Ovary (tissue), 9 donors: Measurements from ENCODE around the gene LTN1. TPM values are rescaled to one million over a fixed set of nuclear protein-coding genes. Genes with fewer than 3 reads are reported as not detected.
"Not testable (repeated sequence)": the region's sequence is repeated elsewhere in the genome, so short reads cannot be mapped to it uniquely, and the experiment has no call there.

ENCODE experiments used
- DNase-seq, 5 donors: peaks; one replicate each; pipeline ENCODE4 v3.0.0-alpha.2; 2019 to 2020
- H3K27ac ChIP-seq, 2 donors: fragments of 200-600 bp; one replicate each; pipeline versions ENCODE4 v1.5.1 to v1.8.0; 2019 to 2022
- H3K27me3 ChIP-seq: fragments of 200-600 bp; one replicate; pipeline ENCODE4 v1.8.0; 2022
- H3K36me3 ChIP-seq: fragments of 200-600 bp; sonication (generic); one replicate; pipeline ENCODE4 v1.5.1; 2019
- H3K4me1 ChIP-seq: one replicate; pipeline ENCODE4 v1.8.1; 2013; ENCODE audit warnings: mild to moderate bottlenecking, moderate library complexity; ENCODE audit not compliant: insufficient read depth
- H3K4me3 ChIP-seq: fragments of 200-600 bp; sonication (generic); one replicate; pipeline ENCODE4 v1.5.1; 2017
- H3K9me3 ChIP-seq, 2 donors: fragments of 200-600 bp in 1 of 2; sonication (generic) in 1 of 2; one replicate each; pipeline versions ENCODE4 v1.5.1 to v1.8.1; 2013 to 2019; ENCODE audit warnings: mild to moderate bottlenecking in 1 of 2, moderate library complexity in 1 of 2
- EP300 ChIP-seq: sonication (generic); formaldehyde crosslinking; IDR thresholded peaks from one replicate; pipeline ENCODE4 v1.6.1; 2017; ENCODE audit warnings: antibody characterized with exemption
- POLR2A ChIP-seq: fragments of 450-650 bp; IDR thresholded peaks from one replicate; pipeline ENCODE4 v1.6.1; 2017; ENCODE audit warnings: antibody characterized with exemption, mild to moderate bottlenecking, moderate library complexity
- WGBS, 3 donors: extraction: QIAGEN DNeasy Blood & Tissue Kit in 1 of 3; methylation state at CpG; one replicate each; pipeline versions ENCODE4 v1.1.5 to v1.1.7; 2013 to 2017; 5-methylcytosine and 5-hydroxymethylcytosine counted together
- intact Hi-C, 4 donors: fragments of 100-400 bp; cut with DNase I; formaldehyde crosslinking; loops; one replicate each; pipeline versions ENCODE4 v1.11.0 to v1.15.1; 2022 to 2023
- polyA plus RNA-seq, 2 donors: library from polyadenylated mRNA; stranded (reverse); fragments of 200-250 nt in 1 of 2; fragments of 350-450 nt in 1 of 2; fragmentation: Illumina TruSeq in 1 of 2; extraction: RNeasy Lipid Tissue Mini Kit (QIAGEN cat#74804) in 1 of 2; gene quantifications; one replicate each; pipeline ENCODE4 v1.2.3, GENCODE V29; 2013 to 2014
- total RNA-seq, 7 donors: library from RNA; depleted of rRNA in 2 of 7; stranded (reverse); fragments of >200 nt in 2 of 7; fragmentation: NEBNext Ultra II Directional in 3 of 7; extraction: Animal tissue kit (Norgen Biotek cat#: 25700) in 3 of 7; gene quantifications; one replicate each; pipeline versions ENCODE4 v1.1.0 to v1.2.4, GENCODE V29; 2016 to 2023
- TF ChIP-seq, protein P1 (sequence below), 3 donors: fragments of 450-650 bp in 2 of 3; fragments of 200-600 bp in 1 of 3; IDR thresholded peaks; one replicate each; pipeline versions ENCODE4 v1.5.1 to v1.8.0; 2016 to 2022; ENCODE audit warnings: antibody characterized with exemption in 3 of 3, mild to moderate bottlenecking in 1 of 3
- donor health status: DM: no; HTN: no; CAD: no; lungs with moderate emphysema.
- donor health status: DM: no; HTN: no; CAD: no.
- donor health status: Bipolar disorder and iron deficiency.
- donor health status: DM: yes; HTN: yes; CAD: no.
- donor health status: DM: no; HTN: no; CAD: no.
- donor health status: DM: yes; HTN: yes; CAD: no.

Gene LTN1
- total and polyA plus RNA-seq, 9 donors, result 6.3 to 24.5 (median 18.2) TPM

DNA sequence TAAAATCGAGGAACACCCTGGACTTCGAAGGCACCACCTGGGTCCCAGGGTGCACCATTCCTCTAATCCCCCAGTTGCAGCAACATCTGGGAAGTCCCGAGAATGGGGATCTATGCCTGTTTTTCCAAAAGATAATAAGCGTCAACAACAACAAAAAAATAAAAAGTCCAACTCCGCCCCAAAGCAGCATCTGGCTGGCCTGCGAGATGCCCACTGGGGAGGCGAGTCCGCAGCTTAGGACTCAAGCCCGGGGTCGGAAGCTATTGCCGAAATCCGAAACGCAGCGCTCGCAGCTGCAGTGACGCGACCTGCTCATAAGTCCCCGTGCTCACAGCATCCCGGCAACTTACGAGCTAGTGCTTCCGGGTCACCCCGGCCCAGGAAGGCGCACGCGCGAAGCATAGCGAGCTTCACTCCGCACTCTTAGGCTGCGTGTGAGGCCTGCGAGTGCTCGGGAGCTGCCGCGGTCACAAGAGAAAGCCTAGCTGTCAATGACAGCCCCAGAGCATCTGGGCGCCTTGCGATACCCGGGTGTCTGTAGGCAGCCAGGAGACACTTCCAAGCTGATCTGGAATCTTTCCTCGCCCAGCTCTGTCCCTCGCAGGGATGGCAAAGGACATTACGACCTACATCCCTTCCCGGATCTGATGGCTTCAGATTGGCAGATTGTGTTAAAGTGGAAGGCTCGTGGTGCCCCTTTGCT is 9.9 kb upstream of the LTN1 start:
- 0 to 1% (median 0%) methylated on average over 32 to 41 of the region's 41 CpGs for WGBS, 3 donors

GRCh38 chr21:28993293-28993629 is 584 bp upstream of the LTN1 start:
- H3K27ac ChIP-seq, result peak overlapping the region in 1 of 2 donors; percentile 68

More for the DNA sequence above, 9.9 kb upstream of the LTN1 start:
- Histone ChIP-seq H3K27me3 (no peaks in the 10 kb centered on the region), H3K4me3 (peak overlapping the region; percentile 74), H3K36me3 (no peaks in the 10 kb centered on the region), H3K27ac (peak overlapping the region; percentile 61 to 89), H3K9me3 (no peaks in the 10 kb centered on the region), H3K4me1 (no peaks in the 10 kb centered on the region)
- DNase-seq, result peak; percentile 94 to 98 (median 95)
- TF ChIP-seq EP300, result no peak
- peak; percentile 98 for TF ChIP-seq POLR2A
- TF ChIP-seq, protein P1, sequence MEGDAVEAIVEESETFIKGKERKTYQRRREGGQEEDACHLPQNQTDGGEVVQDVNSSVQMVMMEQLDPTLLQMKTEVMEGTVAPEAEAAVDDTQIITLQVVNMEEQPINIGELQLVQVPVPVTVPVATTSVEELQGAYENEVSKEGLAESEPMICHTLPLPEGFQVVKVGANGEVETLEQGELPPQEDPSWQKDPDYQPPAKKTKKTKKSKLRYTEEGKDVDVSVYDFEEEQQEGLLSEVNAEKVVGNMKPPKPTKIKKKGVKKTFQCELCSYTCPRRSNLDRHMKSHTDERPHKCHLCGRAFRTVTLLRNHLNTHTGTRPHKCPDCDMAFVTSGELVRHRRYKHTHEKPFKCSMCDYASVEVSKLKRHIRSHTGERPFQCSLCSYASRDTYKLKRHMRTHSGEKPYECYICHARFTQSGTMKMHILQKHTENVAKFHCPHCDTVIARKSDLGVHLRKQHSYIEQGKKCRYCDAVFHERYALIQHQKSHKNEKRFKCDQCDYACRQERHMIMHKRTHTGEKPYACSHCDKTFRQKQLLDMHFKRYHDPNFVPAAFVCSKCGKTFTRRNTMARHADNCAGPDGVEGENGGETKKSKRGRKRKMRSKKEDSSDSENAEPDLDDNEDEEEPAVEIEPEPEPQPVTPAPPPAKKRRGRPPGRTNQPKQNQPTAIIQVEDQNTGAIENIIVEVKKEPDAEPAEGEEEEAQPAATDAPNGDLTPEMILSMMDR (IDR thresholded peaks at IDR 0.05), result no peak
- intact Hi-C loops, result loop anchor here in 1 of 4 donors (2.0 kb wide), 1 partner anchor 22 kb away; the partner anchor contains the start of gene USP16

DNA sequence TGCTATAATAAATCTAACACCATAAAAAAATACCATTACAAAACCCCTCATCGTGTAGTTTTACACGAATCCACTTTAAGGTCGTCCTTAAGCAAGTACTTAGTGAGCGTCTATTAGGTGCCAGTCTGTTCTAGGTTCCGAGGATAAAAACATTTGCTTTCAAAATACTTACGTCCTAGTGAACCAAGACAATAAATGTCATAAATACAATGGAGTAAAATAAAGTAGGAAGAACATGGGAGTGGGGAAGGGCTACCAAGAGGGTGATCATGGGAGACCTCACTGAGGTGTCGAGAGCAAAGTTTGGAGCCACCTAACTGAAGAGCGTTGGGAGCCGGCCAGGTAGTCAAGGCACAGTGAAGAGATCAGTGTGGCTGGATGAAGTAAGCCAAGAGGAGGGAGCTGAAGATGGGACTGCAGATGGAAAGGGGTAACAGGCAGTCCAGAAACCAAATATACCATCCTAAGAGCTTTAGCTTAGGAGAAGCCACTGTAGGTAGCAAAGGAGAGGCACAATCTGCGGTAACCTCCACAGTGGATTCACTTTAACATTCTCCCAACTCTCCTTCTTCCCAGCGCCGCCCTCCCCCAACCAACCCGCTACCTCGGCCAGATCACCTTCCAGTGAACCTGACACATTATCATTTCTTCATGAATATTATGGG is 684 bp downstream of the LTN1 start:
- DNase-seq, result peak in 1 of 5 donors; percentile 30
- WGBS, 3 donors, result 3 to 9% (median 4%) methylated on average over 14 of the region's 14 CpGs
- Histone ChIP-seq H3K27me3 (no peaks in the 10 kb centered on the region), H3K36me3 (no peaks in the 10 kb centered on the region), H3K4me3 (peak overlapping the region; percentile 65), H3K4me1 (peaks cover 3% of the 10 kb centered on the region), H3K9me3 (no peaks in the 10 kb centered on the region), H3K27ac (peak overlapping the region; percentile 48 to 75)
- TF ChIP-seq POLR2A (no peak), EP300 (no peak)
- TF ChIP-seq, protein P1 (IDR thresholded peaks at IDR 0.05), result no peak
- intact Hi-C loops, result no loop called here

More at GRCh38 chr21:28993293-28993629, 584 bp upstream of the LTN1 start:
- Histone ChIP-seq H3K27me3 (no peaks in the 10 kb centered on the region), H3K4me1 (peaks cover 3% of the 10 kb centered on the region), H3K4me3 (peak overlapping the region; percentile 65), H3K36me3 (no peaks in the 10 kb centered on the region), H3K9me3 (no peaks in the 10 kb centered on the region)
- WGBS, 3 donors, result 29 to 38% (median 37%) methylated on average over 4 of the region's 4 CpGs
- DNase-seq, result no peak
- TF ChIP-seq, protein P1 (IDR thresholded peaks at IDR 0.05), result no peak
- TF ChIP-seq EP300 (no peak), POLR2A (no peak)
- intact Hi-C loops, result no loop called here

DNA sequence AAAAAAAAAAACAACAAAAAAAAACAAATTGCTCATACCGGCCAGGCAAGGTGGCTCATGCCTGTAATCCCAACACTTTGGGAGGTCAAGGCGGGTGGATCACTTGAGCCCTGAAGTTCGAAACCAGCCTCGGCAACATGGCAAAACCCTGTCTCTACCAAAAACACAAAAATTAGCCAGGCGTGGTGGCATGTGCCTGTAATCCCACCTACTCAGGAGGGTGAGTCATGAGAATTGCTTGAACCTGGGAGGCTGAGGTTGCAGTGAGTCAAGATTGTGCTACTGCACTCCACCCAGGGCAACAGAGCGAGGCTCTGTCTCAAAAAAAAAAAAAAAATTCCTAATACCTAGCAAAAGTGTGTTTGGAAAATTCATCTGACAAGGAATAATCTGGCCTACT is 4.5 kb downstream of the LTN1 start:
- H3K36me3 ChIP-seq, H3K27ac ChIP-seq, H3K9me3 ChIP-seq, H3K27me3 ChIP-seq, intact Hi-C loops, H3K4me1 ChIP-seq, DNase-seq, H3K4me3 ChIP-seq: not testable (repeated sequence)
- WGBS, 3 donors, result 92 to 99% (median 95%) methylated on average over 6 of the region's 6 CpGs

- Histone ChIP-seq H3K27me3 (no peaks in the 10 kb centered on the region), H3K27ac (no peak overlapping the region), H3K4me3 (no peak overlapping the region), H3K36me3 (no peaks in the 10 kb centered on the region), H3K4me1 (no peaks in the 10 kb centered on the region), H3K9me3 (no peaks in the 10 kb centered on the region)
- TF ChIP-seq POLR2A, result no peak
- no peak for TF ChIP-seq EP300
- TF ChIP-seq, protein P1 (IDR thresholded peaks at IDR 0.05), result no peak
- 33 to 60% (median 39%) methylated on average over 4 of the region's 4 CpGs for WGBS, 3 donors
- no peak for DNase-seq
- intact Hi-C loops, result no loop called here
Measured at GRCh38 chr21:28986677-28987076, 6.0 kb downstream of the LTN1 start.
